CD1c-positive myeloid dendritic cell (primary cell): ENCODE results near the gene ADCY2.

Experiments used
- DNase-seq: peaks from one replicate; pipeline ENCODE4 v3.0.0-alpha.2; 2016; ENCODE audit errors: extremely low spot score

Gene ADCY2

GRCh38 chr5:7663808-7664207, 267.9 kb downstream of the ADCY2 start:
- no peak for DNase-seq

- no peak for DNase-seq
Observed at GRCh38 chr5:7664208-7664607, 268.3 kb downstream of the ADCY2 start.

GRCh38 chr5:7667216-7667767, 271.4 kb downstream of the ADCY2 start:
- no peak for DNase-seq

GRCh38 chr5:7668161-7668560, 272.2 kb downstream of the ADCY2 start:
- no peak for DNase-seq

- DNase-seq, result no peak
Observed at GRCh38 chr5:7668627-7669026, 272.7 kb downstream of the ADCY2 start.

- no peak for DNase-seq
Observed at GRCh38 chr5:7671381-7671993, 275.5 kb downstream of the ADCY2 start.

GRCh38 chr5:7673658-7674057, 277.7 kb downstream of the ADCY2 start:
- no peak for DNase-seq

- DNase-seq, result no peak
Observed at GRCh38 chr5:7676455-7676854, 280.5 kb downstream of the ADCY2 start.

GRCh38 chr5:7678030-7678429, 282.1 kb downstream of the ADCY2 start:
- DNase-seq, result no peak

- DNase-seq, result no peak
Observed at GRCh38 chr5:7679663-7680062, 283.7 kb downstream of the ADCY2 start.

- DNase-seq, result no peak
Observed at GRCh38 chr5:7680260-7680659, 284.3 kb downstream of the ADCY2 start.

GRCh38 chr5:7682379-7682778, 286.4 kb downstream of the ADCY2 start:
- no peak for DNase-seq

GRCh38 chr5:7683753-7684152, 287.8 kb downstream of the ADCY2 start:
- DNase-seq, result no peak

- DNase-seq, result no peak
Observed at GRCh38 chr5:7684826-7685225, 288.9 kb downstream of the ADCY2 start.

GRCh38 chr5:7686794-7687193, 290.9 kb downstream of the ADCY2 start:
- DNase-seq, result no peak

- no peak for DNase-seq
Observed at GRCh38 chr5:7690557-7690956, 294.6 kb downstream of the ADCY2 start.

- no peak for DNase-seq
Observed at GRCh38 chr5:7705261-7705660, 309.3 kb downstream of the ADCY2 start.

- DNase-seq, result no peak
Observed at GRCh38 chr5:7705736-7706135, 309.8 kb downstream of the ADCY2 start.

GRCh38 chr5:7706256-7706655, 310.3 kb downstream of the ADCY2 start:
- no peak for DNase-seq

GRCh38 chr5:7714119-7714518, 318.2 kb downstream of the ADCY2 start:
- no peak for DNase-seq

- DNase-seq, result no peak
Observed at GRCh38 chr5:7714697-7715096, 318.8 kb downstream of the ADCY2 start.

- no peak for DNase-seq
Observed at GRCh38 chr5:7717691-7718090, 321.8 kb downstream of the ADCY2 start.

- DNase-seq, result no peak
Observed at GRCh38 chr5:7728076-7728475, 332.1 kb downstream of the ADCY2 start.

GRCh38 chr5:7741415-7742065, 345.6 kb downstream of the ADCY2 start:
- no peak for DNase-seq
